ENCODE measurements around the gene TXN. TPM values are rescaled to one million over a fixed set of nuclear protein-coding genes. Genes with fewer than 3 reads are reported as not detected.

TXN gene
- total and polyA plus RNA-seq, 2 of the 4 experiments (the other 2 are of a cell fraction): 277 to 578 TPM

GRCh38 chr9:110255463-110256379 is 586 bp downstream of the TXN start:
- H3K9me1 ChIP-seq (ENCODE audit: insufficient read depth, low read length): peaks cover 6% of the 10 kb centered on the region; the same call in 1 of the 2 replicates
- H3K27me3 ChIP-seq (ENCODE audit: control insufficient read depth, insufficient read depth, low read length): no peaks in the 10 kb centered on the region
- H2AK5ac ChIP-seq (ENCODE audit: low read depth, low read length): peak overlapping the region; percentile 79
- no peak overlapping the region; the same call in 2 of the 3 replicates for H2BK15ac ChIP-seq (ENCODE audit: low read depth, low read length)
- no peaks in the 10 kb centered on the region for H3K9me3 ChIP-seq (ENCODE audit: control insufficient read depth, insufficient read depth, low read length)
- H4K5ac ChIP-seq (ENCODE audit: low read depth, low read length): peak overlapping the region; percentile 43; the same call in 1 of the 2 replicates
- peak overlapping the region; percentile 46; the same call in 1 of the 2 replicates for H3K18ac ChIP-seq (ENCODE audit: low read depth, low read length)
- no peak overlapping the region for H2BK20ac ChIP-seq (ENCODE audit: low read depth, low read length)
- peak overlapping the region; percentile 84 for H3K14ac ChIP-seq (replicated peaks; ENCODE audit: low read depth, low read length)
- peaks cover 48% of the 10 kb centered on the region for H4K20me1 ChIP-seq (ENCODE audit: insufficient read depth, low read length)
- H2AK9ac ChIP-seq (replicated peaks; ENCODE audit: low read depth, low read length, poor library complexity): peak overlapping the region; percentile 97
- H3K79me1 ChIP-seq (ENCODE audit: low read depth in 1 of 2, low read length in 2 of 2): peaks cover 7 to 48% of the 10 kb centered on the region in 2 experiments; a peak in 2 of 4 replicates
- ChIA-PET CTCF (no interaction called here), POLR2A (ENCODE audit: unreplicated experiment) (interaction anchor here (0.6 to 0.8 kb wide), 4 partner anchors 202 to 1376 kb away, joined by 3 to 22 read pairs (median 10); partner anchors contain the start of gene DNAJC25)
- peaks cover 10% of the 10 kb centered on the region for H3K4me1 ChIP-seq (ENCODE audit: control insufficient read depth, insufficient read depth, low read length)
- peak; percentile 47 for DNase-seq
- peak overlapping the region; percentile 95 for H2AFZ ChIP-seq (replicated peaks; ENCODE audit: low read length, poor library complexity)
- peak overlapping the region; percentile 60; the same call in 1 of the 2 replicates for H2BK120ac ChIP-seq (ENCODE audit: low read depth, low read length)
- H3K4ac ChIP-seq (ENCODE audit: low read depth, low read length): peak overlapping the region; percentile 82
- peak overlapping the region; percentile 72 to 89; a peak in 3 of 4 replicates for H4K8ac ChIP-seq (ENCODE audit: low read depth in 2 of 2, low read length in 2 of 2)
- H3K27ac ChIP-seq (ENCODE audit: insufficient read depth, low read length): peak overlapping the region; percentile 85
- dilution Hi-C loops (cut with HindIII; ENCODE audit: low sequenced_read_pairs, unreplicated experiment): no loop called here
- H3K23ac ChIP-seq (ENCODE audit: low read depth, low read length): peak overlapping the region; percentile 84
- H2BK5ac ChIP-seq (ENCODE audit: low read depth, low read length, poor library complexity, severe bottlenecking): peak overlapping the region; percentile 88
- peak overlapping the region; percentile 78 for H4K91ac ChIP-seq (ENCODE audit: insufficient read depth, low read depth, low read length)
- TF ChIP-seq, protein P1, sequence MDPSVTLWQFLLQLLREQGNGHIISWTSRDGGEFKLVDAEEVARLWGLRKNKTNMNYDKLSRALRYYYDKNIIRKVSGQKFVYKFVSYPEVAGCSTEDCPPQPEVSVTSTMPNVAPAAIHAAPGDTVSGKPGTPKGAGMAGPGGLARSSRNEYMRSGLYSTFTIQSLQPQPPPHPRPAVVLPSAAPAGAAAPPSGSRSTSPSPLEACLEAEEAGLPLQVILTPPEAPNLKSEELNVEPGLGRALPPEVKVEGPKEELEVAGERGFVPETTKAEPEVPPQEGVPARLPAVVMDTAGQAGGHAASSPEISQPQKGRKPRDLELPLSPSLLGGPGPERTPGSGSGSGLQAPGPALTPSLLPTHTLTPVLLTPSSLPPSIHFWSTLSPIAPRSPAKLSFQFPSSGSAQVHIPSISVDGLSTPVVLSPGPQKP (IDR thresholded peaks at IDR 0.05; ENCODE audit: borderline replicate concordance, low read depth, low read length): no peak
- TF ChIP-seq SMC3 (IDR thresholded peaks at IDR 0.05; ENCODE audit: low read depth, low read length) (no peak), RCOR1 (IDR thresholded peaks at IDR 0.05; ENCODE audit: insufficient replicate concordance, low read length) (peak; percentile 24), RAD21 (IDR thresholded peaks at IDR 0.05; ENCODE audit: low read length) (no peak), FOS (IDR thresholded peaks at IDR 0.05; ENCODE audit: low read depth, low read length) (no peak), BHLHE40 (IDR thresholded peaks at IDR 0.05; ENCODE audit: low read depth, low read length) (peak; percentile 77), CHD1 (IDR thresholded peaks at IDR 0.05; ENCODE audit: low read depth, low read length) (0 out of 2 replicates have a peak, but pooled peaks have one; percentile 2)
- peak overlapping the region; percentile 71 for H3K4me3 ChIP-seq (ENCODE audit: insufficient read depth, low read depth, low read length)
- no TSS peak for BruUV-seq (replicated peaks)
- peak overlapping the region; percentile 62; the same call in 1 of the 2 replicates for H3K56ac ChIP-seq (ENCODE audit: extremely low read depth, insufficient read depth, low read length)
- H3K9ac ChIP-seq (ENCODE audit: low read depth, low read length): peak overlapping the region; percentile 90
- H3K36me3 ChIP-seq (ENCODE audit: control insufficient read depth, insufficient read depth, low read length): no peaks in the 10 kb centered on the region
- H3K4me2 ChIP-seq (ENCODE audit: low read depth, low read length): peak overlapping the region; percentile 84
- in situ Hi-C loops (cut with MboI; ENCODE audit: low sequenced_read_pairs): no loop called here
- intact Hi-C loops (cut with micrococcal nuclease): loop anchor here (5.0 to 10.0 kb wide), 6 partner anchors 97 to 367 kb away; partner anchors contain the start of gene SVEP1
- 1% methylated on average over 24 of the region's 81 CpGs; no CpG with 5 or more reads in 1 of the 2 experiments for WGBS, 2 experiments (ENCODE audit: extremely low coverage in 2 of 2, insufficient read length in 1 of 2)
- peak; percentile 30 for ATAC-seq (ENCODE audit: low read depth)

Data from IMR-90 (cell line).